Activated CD4-positive, alpha-beta T cell treated with anti-CD3 and anti-CD28 coated beads, Interleukin-10, Interleukin-2, amounts not matched to agents 100 ng/mL and 50 ng/mL, durations not matched to agents 16 hours and 8 hours (primary cell): ENCODE data around the gene CMTM8.

Experiments
- DNase-seq: peaks from one replicate; pipeline ENCODE4 v3.0.0-alpha.2; 2020

The CMTM8 gene

DNA sequence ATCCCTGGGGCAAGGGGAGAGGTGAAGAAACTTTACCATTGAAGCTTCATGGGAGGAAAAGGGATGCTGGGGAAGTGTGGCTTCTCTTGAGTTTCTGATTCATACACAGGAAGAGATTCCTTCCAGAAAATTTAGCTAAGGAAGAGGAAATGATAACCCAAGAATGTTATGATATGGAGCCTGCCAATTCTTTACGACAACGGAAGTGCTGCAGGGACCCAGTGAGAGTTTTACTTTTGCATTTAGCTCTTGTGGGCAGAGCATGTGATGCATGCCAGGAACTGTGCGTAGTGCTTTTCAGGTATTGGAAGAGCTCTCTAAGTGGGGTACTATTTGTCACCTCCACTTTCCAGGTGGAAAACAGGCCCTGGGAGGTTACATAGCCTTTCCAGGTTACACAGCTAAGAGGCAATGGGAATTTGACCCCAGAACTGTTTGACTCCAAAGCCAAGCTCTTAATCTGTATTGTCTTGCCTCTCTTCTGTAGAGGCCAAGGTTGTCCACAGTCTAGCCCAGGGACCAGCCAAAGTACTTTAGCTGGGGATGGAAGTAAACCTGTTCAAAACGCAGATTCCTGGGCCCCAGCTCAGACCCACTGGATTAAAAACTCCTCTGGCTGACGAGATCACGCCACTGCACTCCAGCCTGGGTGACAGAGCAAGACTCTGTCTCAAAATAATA, 176.2 kb downstream of the CMTM8 start:
- DNase-seq = peak; percentile 42

DNA sequence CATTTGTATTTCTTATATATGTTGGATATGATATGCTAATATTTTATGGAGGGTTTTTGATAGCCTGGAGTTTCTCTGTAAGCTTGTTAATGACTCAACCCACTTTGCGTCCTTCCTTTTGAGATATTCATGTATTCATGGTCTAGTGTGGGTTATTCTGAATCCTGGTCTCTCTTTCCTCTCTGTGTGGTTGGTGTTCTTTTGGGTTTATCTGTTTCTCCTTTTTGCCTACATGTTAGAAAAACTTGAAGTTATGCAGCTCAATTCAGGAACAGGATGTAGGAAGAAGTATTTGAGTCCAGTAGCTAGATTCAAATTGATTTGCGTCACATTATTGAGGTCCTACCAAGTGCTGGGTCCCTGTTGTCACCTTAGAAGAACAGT, 181.3 kb downstream of the CMTM8 start:
- no peak for DNase-seq
